ENCODE results near the gene SCUBE1. TPM values are rescaled to one million over a fixed set of nuclear protein-coding genes. Genes with fewer than 3 reads are reported as not detected.

SCUBE1 gene
- total RNA-seq, 1 experiment from 2014 or later, result 3.9 TPM

DNA sequence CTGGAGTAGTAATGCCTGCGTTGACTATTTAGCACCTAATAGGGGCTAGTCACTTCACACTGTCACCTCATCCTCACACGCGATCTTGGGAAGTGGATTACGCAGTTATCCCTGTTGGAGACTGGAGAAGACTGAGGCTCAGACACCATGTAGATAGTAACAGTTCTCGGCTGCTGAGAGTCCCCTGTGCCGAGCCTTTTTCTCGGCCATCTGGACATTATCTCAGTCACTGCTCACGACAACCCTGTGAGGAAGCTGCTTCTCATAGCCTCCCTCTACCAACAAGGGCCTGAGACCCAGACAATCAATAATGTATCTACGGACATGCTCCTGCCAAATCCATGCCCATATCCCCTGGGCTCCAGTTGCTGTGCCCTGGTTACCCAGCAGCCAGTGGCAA is 25.9 kb downstream of the SCUBE1 start:
- no peaks in the 10 kb centered on the region for H3K36me3 ChIP-seq (ENCODE audit: control insufficient read depth in 1 of 2, insufficient read depth in 2 of 2, low read length in 2 of 2)
- H3K27me3 ChIP-seq (ENCODE audit: insufficient read depth, low read length), result 0 out of 2 replicates have a peak, but pooled peaks cover 3% of the 10 kb centered on the region
- no peak overlapping the region for H2AFZ ChIP-seq (ENCODE audit: low read depth, low read length, poor library complexity, severe bottlenecking)
- DNase-seq (ENCODE audit: low read depth, low spot score) (no peak), ATAC-seq (no peak)
- no TSS peak for BruUV-seq (replicated peaks)
- TF ChIP-seq SIN3A (IDR thresholded peaks at IDR 0.05; ENCODE audit: low read depth) (no peak), EZH2 (IDR thresholded peaks at IDR 0.05) (no peak), CEBPB (IDR thresholded peaks at IDR 0.05; ENCODE audit: low read depth) (no peak), EZH2phosphoT487 (IDR thresholded peaks at IDR 0.05; ENCODE audit: borderline replicate concordance) (no peak), ZNF274 (IDR thresholded peaks at IDR 0.05; ENCODE audit: low read depth, low read length) (no peak), TCF7L2 (IDR thresholded peaks at IDR 0.05; ENCODE audit: borderline replicate concordance, extremely low read depth, insufficient read depth, insufficient read length) (no peak), POLR2A (IDR thresholded peaks at IDR 0.05; ENCODE audit: borderline replicate concordance, extremely low read depth, insufficient read depth, insufficient read length) (no peak), JUND (IDR thresholded peaks at IDR 0.05) (no peak), YY1 (IDR thresholded peaks at IDR 0.05; ENCODE audit: extremely low read depth, insufficient replicate concordance, low read depth, low read length) (no peak), FOSL1 (IDR thresholded peaks at IDR 0.05; ENCODE audit: low read depth) (no peak), ELF1 (IDR thresholded peaks at IDR 0.05; ENCODE audit: borderline replicate concordance, low read depth) (no peak), CBX3 (IDR thresholded peaks at IDR 0.05; ENCODE audit: low read depth) (no peak), EGR1 (IDR thresholded peaks at IDR 0.05; ENCODE audit: low read depth) (no peak)
- TF ChIP-seq, protein P1, sequence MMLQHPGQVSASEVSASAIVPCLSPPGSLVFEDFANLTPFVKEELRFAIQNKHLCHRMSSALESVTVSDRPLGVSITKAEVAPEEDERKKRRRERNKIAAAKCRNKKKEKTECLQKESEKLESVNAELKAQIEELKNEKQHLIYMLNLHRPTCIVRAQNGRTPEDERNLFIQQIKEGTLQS (IDR thresholded peaks at IDR 0.05), result no peak
- TF ChIP-seq, protein P2, sequence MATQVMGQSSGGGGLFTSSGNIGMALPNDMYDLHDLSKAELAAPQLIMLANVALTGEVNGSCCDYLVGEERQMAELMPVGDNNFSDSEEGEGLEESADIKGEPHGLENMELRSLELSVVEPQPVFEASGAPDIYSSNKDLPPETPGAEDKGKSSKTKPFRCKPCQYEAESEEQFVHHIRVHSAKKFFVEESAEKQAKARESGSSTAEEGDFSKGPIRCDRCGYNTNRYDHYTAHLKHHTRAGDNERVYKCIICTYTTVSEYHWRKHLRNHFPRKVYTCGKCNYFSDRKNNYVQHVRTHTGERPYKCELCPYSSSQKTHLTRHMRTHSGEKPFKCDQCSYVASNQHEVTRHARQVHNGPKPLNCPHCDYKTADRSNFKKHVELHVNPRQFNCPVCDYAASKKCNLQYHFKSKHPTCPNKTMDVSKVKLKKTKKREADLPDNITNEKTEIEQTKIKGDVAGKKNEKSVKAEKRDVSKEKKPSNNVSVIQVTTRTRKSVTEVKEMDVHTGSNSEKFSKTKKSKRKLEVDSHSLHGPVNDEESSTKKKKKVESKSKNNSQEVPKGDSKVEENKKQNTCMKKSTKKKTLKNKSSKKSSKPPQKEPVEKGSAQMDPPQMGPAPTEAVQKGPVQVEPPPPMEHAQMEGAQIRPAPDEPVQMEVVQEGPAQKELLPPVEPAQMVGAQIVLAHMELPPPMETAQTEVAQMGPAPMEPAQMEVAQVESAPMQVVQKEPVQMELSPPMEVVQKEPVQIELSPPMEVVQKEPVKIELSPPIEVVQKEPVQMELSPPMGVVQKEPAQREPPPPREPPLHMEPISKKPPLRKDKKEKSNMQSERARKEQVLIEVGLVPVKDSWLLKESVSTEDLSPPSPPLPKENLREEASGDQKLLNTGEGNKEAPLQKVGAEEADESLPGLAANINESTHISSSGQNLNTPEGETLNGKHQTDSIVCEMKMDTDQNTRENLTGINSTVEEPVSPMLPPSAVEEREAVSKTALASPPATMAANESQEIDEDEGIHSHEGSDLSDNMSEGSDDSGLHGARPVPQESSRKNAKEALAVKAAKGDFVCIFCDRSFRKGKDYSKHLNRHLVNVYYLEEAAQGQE (IDR thresholded peaks at IDR 0.05; ENCODE audit: low read depth), result no peak
- intact Hi-C loops (cut with micrococcal nuclease), result no loop called here
- no peaks in the 10 kb centered on the region for H3K9me2 ChIP-seq (ENCODE audit: insufficient read depth)
- H3K9me3 ChIP-seq (ENCODE audit: control insufficient read depth in 1 of 2, insufficient read depth in 1 of 2, low read depth in 1 of 2, low read length in 2 of 2), result no peaks in the 10 kb centered on the region
- no peak overlapping the region for H3K27ac ChIP-seq (ENCODE audit: low read depth, low read length)
- H3K4me2 ChIP-seq (ENCODE audit: low read length), result no peak overlapping the region
- H3K9ac ChIP-seq (ENCODE audit: low read length), result no peak overlapping the region
- ChIA-PET CTCF (no interaction called here), RAD21 (ENCODE audit: low non-redundant PET in 1 of 2, low total read pairs in 2 of 2, uncharacterized antibody in 2 of 2, unreplicated experiment in 2 of 2) (no interaction called here), POLR2A (no interaction called here)
- H3K79me2 ChIP-seq (ENCODE audit: insufficient read depth, low read length), result no peaks in the 10 kb centered on the region
- no peaks in the 10 kb centered on the region for H3K4me1 ChIP-seq (ENCODE audit: control insufficient read depth in 1 of 2, insufficient read depth in 2 of 2, low read length in 2 of 2)
- no peaks in the 10 kb centered on the region for H4K20me1 ChIP-seq (ENCODE audit: insufficient read depth)
- H3K4me3 ChIP-seq (replicated peaks in 1 of 2; ENCODE audit: low read depth in 1 of 2, low read length in 2 of 2), result no peak overlapping the region

Data from HCT116 (cell line).